ENCODE measurements around the gene IGSF8.

GRCh38 chr1:160063176-160063575 is 35.2 kb downstream of the IGSF8 start:
- no peak for TF ChIP-seq CTCF (IDR thresholded peaks at IDR 0.05)
- no peak for TF ChIP-seq POLR2AphosphoS5 (IDR thresholded peaks at IDR 0.05)
- TF ChIP-seq POLR2A (IDR thresholded peaks at IDR 0.05) = no peak
